Activated CD8-positive, alpha-beta memory T cell treated with anti-CD3 and anti-CD28 coated beads, Interleukin-2, amount 10 ng/mL, durations not matched to agents 7 days and 5 days (primary cell): ENCODE measurements around the gene ADCY4. TPM values are rescaled to one million over a fixed set of nuclear protein-coding genes. Genes with fewer than 3 reads are reported as not detected.

Experiments used
- ATAC-seq: fragments of 150-1000 bp; cut with Tn5 transposase; one replicate; pipeline ENCODE4 v1.10.0; 2021; ENCODE audit warnings: moderate library complexity
- CTCF ChIA-PET: fragments of 350-600 bp; sonication (Branson Sonifier 250); formaldehyde crosslinking; loops from one replicate; lab custom pipeline; 2021; ENCODE audit warnings: antibody characterized with exemption; lab: Charles Lee
- DNase-seq: peaks from one replicate; pipeline ENCODE4 v3.0.0-alpha.2; 2020
- H3K27ac Mint-ChIP-seq: one replicate; pipeline ENCODE4 v1.8.0; 2021; ENCODE audit warnings: mild to moderate bottlenecking, mixed read lengths
- H3K27me3 Mint-ChIP-seq: one replicate; pipeline ENCODE4 v1.8.0; 2021; ENCODE audit warnings: mixed read lengths
- H3K36me3 Mint-ChIP-seq: one replicate; pipeline ENCODE4 v1.8.0; 2021; ENCODE audit warnings: mild to moderate bottlenecking, mixed read lengths
- H3K4me1 Mint-ChIP-seq: one replicate; pipeline ENCODE4 v1.8.0; 2021; ENCODE audit warnings: mixed read lengths
- H3K4me3 Mint-ChIP-seq: one replicate; pipeline ENCODE4 v1.8.0; 2021; ENCODE audit warnings: mild to moderate bottlenecking, moderate library complexity, mixed read lengths
- H3K9me3 Mint-ChIP-seq: one replicate; pipeline ENCODE4 v1.8.0; 2022; ENCODE audit warnings: low read depth, mixed read lengths
- total RNA-seq, 2 experiments: library from RNA; stranded (reverse); gene quantifications; one replicate each; pipeline ENCODE4 v1.2.3, GENCODE V29; 2021

ADCY4 gene
- total RNA-seq, 2 experiments from 2014 or later = 1.6 to 3.4 TPM

DNA sequence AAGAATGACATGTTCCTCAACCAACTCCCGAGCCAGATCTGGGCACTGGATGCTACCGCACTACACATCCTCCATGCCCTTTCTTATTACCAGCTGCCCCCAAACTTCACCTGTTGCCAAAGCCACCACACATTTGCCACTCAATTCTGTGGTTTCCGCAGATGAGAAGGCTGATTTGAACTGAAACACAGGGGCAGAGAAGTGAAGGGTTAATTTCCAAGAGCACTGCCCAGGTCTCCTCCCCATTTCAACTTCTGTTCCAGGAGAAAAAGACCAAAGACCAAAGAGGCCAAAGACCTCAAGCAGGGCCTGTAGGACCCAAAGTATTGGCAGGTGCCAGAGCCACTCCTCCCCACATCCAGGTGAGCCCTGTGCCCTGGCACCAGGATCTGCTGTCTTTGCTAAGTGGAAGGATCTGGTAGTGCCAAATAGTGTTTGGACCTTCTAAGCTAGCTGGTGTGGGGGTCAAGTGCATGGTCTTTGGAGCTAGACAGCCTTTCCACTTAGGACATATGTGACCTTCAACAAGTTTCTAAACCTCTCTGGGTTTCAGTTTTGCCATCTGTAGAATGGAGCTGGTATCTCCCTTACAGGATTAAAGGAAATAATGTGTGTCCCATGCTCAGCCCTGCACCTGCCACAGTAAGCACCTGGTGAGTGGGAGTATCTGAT is 43.3 kb downstream of the ADCY4 start:
- H3K9me3 Mint-ChIP-seq = no peaks in the 10 kb centered on the region
- H3K36me3 Mint-ChIP-seq = peaks cover 42% of the 10 kb centered on the region
- ATAC-seq (no peak), DNase-seq (no peak)
- CTCF ChIA-PET = interaction anchor here (2.1 to 5.1 kb wide), 8 partner anchors 13 to 49 kb away, joined by 6 to 35 read pairs (median 12); partner anchors contain the start of genes CIDEB, LTB4R, LTB4R2 and RABGGTA
- H3K27me3 Mint-ChIP-seq = peaks cover 18% of the 10 kb centered on the region
- no peak overlapping the region for H3K27ac Mint-ChIP-seq
- H3K4me1 Mint-ChIP-seq = peaks cover 41% of the 10 kb centered on the region
- H3K4me3 Mint-ChIP-seq = no peak overlapping the region

GRCh38 chr14:24290746-24291145 is 44.1 kb downstream of the ADCY4 start:
- Mint-ChIP-seq H3K4me3 (no peak overlapping the region), H3K4me1 (peaks cover 32% of the 10 kb centered on the region), H3K27ac (no peak overlapping the region), H3K36me3 (peaks cover 36% of the 10 kb centered on the region), H3K27me3 (peaks cover 21% of the 10 kb centered on the region), H3K9me3 (no peaks in the 10 kb centered on the region)
- CTCF ChIA-PET = interaction anchor here (0.9 to 5.1 kb wide), 11 partner anchors 10 to 145 kb away, joined by 3 to 35 read pairs (median 11); partner anchors contain the start of genes CIDEB, DHRS1, LTB4R and LTB4R2
- DNase-seq = no peak
- ATAC-seq = no peak

DNA sequence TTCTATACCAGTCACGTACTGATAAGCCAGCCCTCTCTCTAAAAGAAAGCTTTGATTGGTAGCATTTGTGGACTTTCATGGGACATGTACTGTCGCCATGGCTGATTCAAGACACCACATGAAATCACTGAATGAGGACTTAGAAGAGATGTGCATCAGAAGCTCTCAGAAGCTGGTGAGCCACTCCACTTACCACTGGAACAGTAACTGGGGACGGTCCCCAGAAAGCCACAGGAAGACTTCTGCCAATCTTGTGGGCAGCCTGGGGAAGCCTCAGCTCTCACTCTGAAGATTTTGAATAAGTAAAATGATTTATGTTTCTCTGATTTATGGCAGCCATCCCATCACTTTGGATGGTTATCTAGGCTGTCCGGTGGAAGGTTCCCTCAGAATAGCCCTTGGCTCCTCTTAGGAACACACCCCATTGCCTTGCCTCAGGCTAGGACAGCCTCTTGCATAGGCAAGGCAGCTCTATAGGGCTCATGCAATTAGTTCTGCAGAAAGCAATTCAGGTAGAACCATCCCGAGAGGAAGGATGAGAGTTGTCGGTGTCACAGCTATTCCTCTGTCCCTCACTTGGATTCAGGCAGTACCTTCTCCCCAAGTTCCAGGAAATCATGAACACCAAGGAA is 45.1 kb downstream of the ADCY4 start:
- Mint-ChIP-seq H3K36me3 (peaks cover 32% of the 10 kb centered on the region), H3K4me1 (peaks cover 29% of the 10 kb centered on the region), H3K9me3 (no peaks in the 10 kb centered on the region), H3K4me3 (no peak overlapping the region), H3K27me3 (peaks cover 25% of the 10 kb centered on the region), H3K27ac (no peak overlapping the region)
- ATAC-seq (peak; percentile 93), DNase-seq (peak; percentile 88)
- CTCF ChIA-PET = interaction anchor here (0.9 to 5.1 kb wide), 13 partner anchors 10 to 146 kb away, joined by 3 to 35 read pairs (median 9); partner anchors contain the start of genes CIDEB, DHRS1, LTB4R and LTB4R2

DNA sequence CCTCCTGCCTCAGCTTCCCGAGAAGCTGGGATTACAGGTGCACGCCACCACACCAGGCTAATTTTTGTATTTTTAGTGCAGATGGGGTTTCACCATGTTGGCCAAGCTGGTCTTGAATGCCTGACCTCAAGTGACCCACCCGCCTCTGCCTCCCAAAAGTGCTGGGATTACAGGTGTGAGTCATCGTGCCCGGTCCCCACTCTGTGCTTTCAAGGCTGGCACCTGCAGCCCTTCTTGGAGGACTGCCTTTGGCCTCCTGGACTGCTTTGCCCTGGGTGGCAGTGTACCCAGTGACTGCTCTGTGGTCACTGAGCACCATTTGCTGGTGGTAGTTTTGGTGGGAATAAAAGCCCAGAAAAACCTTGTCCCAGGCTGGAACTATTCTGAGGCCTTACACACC is 47.9 kb downstream of the ADCY4 start:
- no peak for DNase-seq
- Mint-ChIP-seq H3K4me3 (no peak overlapping the region), H3K9me3 (no peaks in the 10 kb centered on the region), H3K27ac (no peak overlapping the region), H3K27me3 (peaks cover 25% of the 10 kb centered on the region), H3K36me3 (peaks cover 22% of the 10 kb centered on the region), H3K4me1 (peaks cover 29% of the 10 kb centered on the region)
- no peak for ATAC-seq
- CTCF ChIA-PET = interaction anchor here (3.4 to 4.8 kb wide), 2 partner anchors 21 to 44 kb away, joined by 26 read pairs; partner anchors contain the start of genes CIDEB and TINF2

DNA sequence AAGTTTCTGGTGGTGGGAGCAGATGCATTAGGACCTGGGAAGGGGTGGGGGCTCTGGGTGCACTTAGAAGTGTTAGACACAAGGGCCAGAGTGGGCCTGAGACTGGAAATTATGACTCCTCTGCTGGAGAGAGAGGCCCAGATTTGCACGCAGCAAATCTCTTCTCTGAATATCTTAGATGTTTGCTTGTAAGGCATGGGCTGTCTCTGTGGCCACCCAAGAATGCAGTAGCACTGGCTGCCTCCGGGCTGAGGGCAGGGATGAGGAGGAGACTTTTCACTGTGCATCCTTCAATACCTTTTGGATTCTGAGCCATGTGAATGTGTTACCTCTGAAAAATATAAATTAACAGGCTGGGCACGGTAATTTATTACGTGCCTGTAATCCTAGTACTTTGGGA is 49.5 kb downstream of the ADCY4 start:
- Mint-ChIP-seq H3K27ac (no peak overlapping the region), H3K9me3 (no peaks in the 10 kb centered on the region), H3K36me3 (peaks cover 7% of the 10 kb centered on the region), H3K4me3 (no peak overlapping the region), H3K4me1 (peaks cover 19% of the 10 kb centered on the region), H3K27me3 (peaks cover 18% of the 10 kb centered on the region)
- ATAC-seq (no peak), DNase-seq (no peak)
- CTCF ChIA-PET = interaction anchor here (1.1 kb wide), 1 partner anchor 34 kb away, joined by 3 read pairs; no protein-coding TSS in a partner anchor

- DNase-seq (no peak), ATAC-seq (no peak)
- Mint-ChIP-seq H3K27me3 (peaks cover 18% of the 10 kb centered on the region), H3K9me3 (no peaks in the 10 kb centered on the region), H3K4me3 (no peak overlapping the region), H3K27ac (no peak overlapping the region), H3K36me3 (peaks cover 1% of the 10 kb centered on the region), H3K4me1 (peaks cover 16% of the 10 kb centered on the region)
- CTCF ChIA-PET = interaction anchor here (0.8 to 11.3 kb wide), 4 partner anchors 14 to 152 kb away, joined by 3 to 108 read pairs (median 4); partner anchors contain the start of genes CIDEB, DHRS1 and NOP9
These were observed 50.3 kb downstream of the ADCY4 start for GRCh38 chr14:24284501-24285035.

DNA sequence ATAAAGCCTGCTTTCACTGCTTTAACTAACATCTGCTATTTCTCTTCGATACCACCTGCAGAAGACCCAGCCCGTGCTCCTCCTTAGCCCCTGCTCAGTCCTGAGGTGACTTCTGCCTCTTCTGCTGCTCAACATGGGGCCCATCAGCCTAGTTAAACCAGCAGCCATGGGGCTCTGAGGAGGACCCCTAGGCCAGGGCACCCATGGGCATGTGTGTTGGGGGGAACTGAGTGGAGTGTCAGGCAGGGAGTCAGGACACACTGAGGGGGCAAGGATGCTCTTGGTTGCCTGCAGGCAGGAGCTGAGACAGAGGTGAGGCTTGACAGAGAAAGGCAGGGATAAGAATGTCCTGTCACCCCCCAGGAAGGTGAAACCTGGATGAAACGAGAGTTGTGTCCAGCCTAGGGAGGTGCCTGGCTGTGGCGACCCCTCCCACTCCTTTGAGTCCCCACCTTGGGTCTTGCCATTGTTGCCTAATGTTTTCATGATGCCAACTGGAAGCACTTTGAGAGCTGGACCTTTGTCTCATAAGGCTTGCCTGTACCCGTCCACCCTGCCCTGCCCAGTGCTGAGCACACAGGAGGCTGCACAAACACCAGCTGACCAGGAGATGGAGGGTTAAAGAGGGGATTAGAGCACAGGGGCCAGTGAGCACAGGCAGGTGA is 50.9 kb downstream of the ADCY4 start:
- H3K9me3 Mint-ChIP-seq = no peaks in the 10 kb centered on the region
- DNase-seq (no peak), ATAC-seq (no peak)
- peaks cover 18% of the 10 kb centered on the region for H3K4me1 Mint-ChIP-seq
- peaks cover 1% of the 10 kb centered on the region for H3K36me3 Mint-ChIP-seq
- H3K27me3 Mint-ChIP-seq = peaks cover 18% of the 10 kb centered on the region
- CTCF ChIA-PET = interaction anchor here (0.7 to 11.3 kb wide), 5 partner anchors 14 to 153 kb away, joined by 3 to 108 read pairs (median 3); partner anchors contain the start of genes CIDEB, DHRS1 and NOP9
- H3K4me3 Mint-ChIP-seq = no peak overlapping the region
- H3K27ac Mint-ChIP-seq = no peak overlapping the region

DNA sequence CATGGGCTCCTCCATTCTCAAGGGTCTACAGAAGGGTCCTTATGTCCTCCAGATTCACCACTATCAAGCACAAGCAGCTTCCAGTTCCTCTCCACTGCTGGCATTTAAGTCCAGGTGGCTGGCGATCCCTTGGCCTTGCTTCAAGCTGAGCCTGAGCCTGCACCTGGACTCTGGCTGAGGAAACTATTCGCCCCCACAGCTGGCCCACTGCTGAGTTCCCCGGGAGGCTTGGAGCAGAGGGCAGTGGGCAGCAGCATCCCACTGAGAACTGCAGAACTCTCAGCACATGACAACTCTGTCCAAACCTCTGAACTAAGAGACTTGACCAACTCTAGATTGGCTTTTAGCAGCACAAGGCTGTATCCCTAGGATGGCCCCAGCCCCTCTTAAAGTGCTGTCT is 52.1 kb downstream of the ADCY4 start:
- Mint-ChIP-seq H3K4me3 (no peak overlapping the region), H3K4me1 (peaks cover 21% of the 10 kb centered on the region), H3K36me3 (no peaks in the 10 kb centered on the region), H3K27ac (no peak overlapping the region), H3K27me3 (peaks cover 13% of the 10 kb centered on the region), H3K9me3 (no peaks in the 10 kb centered on the region)
- CTCF ChIA-PET = interaction anchor here (1.6 to 11.3 kb wide), 3 partner anchors 16 to 149 kb away, joined by 5 to 108 read pairs (median 6); partner anchors contain the start of genes CIDEB, DHRS1 and NOP9
- DNase-seq = no peak
- ATAC-seq = no peak

DNA sequence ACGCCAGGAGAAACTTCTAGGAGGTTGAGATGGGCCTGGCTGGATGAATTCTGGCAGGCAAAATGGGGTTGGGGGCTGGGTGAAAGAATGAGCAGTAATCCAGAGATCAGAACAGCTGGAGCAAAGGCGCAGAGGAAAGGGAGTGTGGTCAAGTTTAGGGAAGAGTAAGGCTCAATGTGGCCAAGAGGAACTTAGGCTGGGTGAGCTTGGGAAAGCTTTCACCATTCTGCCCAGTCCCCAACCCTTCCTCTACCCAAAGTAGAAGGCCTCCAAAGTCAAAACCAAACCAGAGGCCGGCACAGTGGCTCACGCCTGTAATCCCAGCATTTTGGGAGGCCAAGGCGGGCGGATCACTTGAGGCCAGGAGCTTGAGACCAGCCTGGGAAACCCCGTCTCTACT is 53.2 kb downstream of the ADCY4 start:
- Mint-ChIP-seq H3K4me3 (no peak overlapping the region), H3K4me1 (peaks cover 23% of the 10 kb centered on the region), H3K27me3 (peaks cover 7% of the 10 kb centered on the region), H3K9me3 (no peaks in the 10 kb centered on the region), H3K27ac (no peak overlapping the region), H3K36me3 (no peaks in the 10 kb centered on the region)
- CTCF ChIA-PET = interaction anchor here (1.2 to 11.3 kb wide), 2 partner anchors 10 to 17 kb away, joined by 8 to 108 read pairs; partner anchors contain the start of genes DHRS1, NOP9 and RABGGTA
- no peak for DNase-seq
- ATAC-seq = no peak

GRCh38 chr14:24280797-24281460 is 53.9 kb downstream of the ADCY4 start:
- H3K27ac Mint-ChIP-seq = no peak overlapping the region
- CTCF ChIA-PET = interaction anchor here (1.0 to 16.6 kb wide), 9 partner anchors 9 to 151 kb away, joined by 3 to 275 read pairs (median 8); partner anchors contain the start of genes DHRS1, LTB4R, NOP9 and RABGGTA
- H3K4me3 Mint-ChIP-seq = no peak overlapping the region
- DNase-seq = no peak
- H3K9me3 Mint-ChIP-seq = no peaks in the 10 kb centered on the region
- H3K36me3 Mint-ChIP-seq = no peaks in the 10 kb centered on the region
- H3K4me1 Mint-ChIP-seq = peaks cover 23% of the 10 kb centered on the region
- no peak for ATAC-seq
- peaks cover 4% of the 10 kb centered on the region for H3K27me3 Mint-ChIP-seq

GRCh38 chr14:24279301-24280186 is 55.3 kb downstream of the ADCY4 start:
- CTCF ChIA-PET = interaction anchor here (0.9 to 16.6 kb wide), 12 partner anchors 8 to 157 kb away, joined by 3 to 275 read pairs (median 4); partner anchors contain the start of genes CIDEB, DHRS1, LTB4R and NOP9
- ATAC-seq (peak; percentile 67), DNase-seq (peak; percentile 53)
- H3K9me3 Mint-ChIP-seq = no peaks in the 10 kb centered on the region
- H3K4me3 Mint-ChIP-seq = no peak overlapping the region
- no peak overlapping the region for H3K27ac Mint-ChIP-seq
- H3K36me3 Mint-ChIP-seq = no peaks in the 10 kb centered on the region
- H3K4me1 Mint-ChIP-seq = peaks cover 25% of the 10 kb centered on the region
- H3K27me3 Mint-ChIP-seq = no peaks in the 10 kb centered on the region
